CD4-positive, alpha-beta T cell treated with Interleukin-2 at 100 ng/mL for 4 hours (primary cell): ENCODE results near the gene SH3GLB1.

Source experiments
- DNase-seq: peaks from one replicate; pipeline ENCODE4 v3.0.0-alpha.2; 2020; ENCODE audit warnings: low spot score

Gene SH3GLB1

DNA sequence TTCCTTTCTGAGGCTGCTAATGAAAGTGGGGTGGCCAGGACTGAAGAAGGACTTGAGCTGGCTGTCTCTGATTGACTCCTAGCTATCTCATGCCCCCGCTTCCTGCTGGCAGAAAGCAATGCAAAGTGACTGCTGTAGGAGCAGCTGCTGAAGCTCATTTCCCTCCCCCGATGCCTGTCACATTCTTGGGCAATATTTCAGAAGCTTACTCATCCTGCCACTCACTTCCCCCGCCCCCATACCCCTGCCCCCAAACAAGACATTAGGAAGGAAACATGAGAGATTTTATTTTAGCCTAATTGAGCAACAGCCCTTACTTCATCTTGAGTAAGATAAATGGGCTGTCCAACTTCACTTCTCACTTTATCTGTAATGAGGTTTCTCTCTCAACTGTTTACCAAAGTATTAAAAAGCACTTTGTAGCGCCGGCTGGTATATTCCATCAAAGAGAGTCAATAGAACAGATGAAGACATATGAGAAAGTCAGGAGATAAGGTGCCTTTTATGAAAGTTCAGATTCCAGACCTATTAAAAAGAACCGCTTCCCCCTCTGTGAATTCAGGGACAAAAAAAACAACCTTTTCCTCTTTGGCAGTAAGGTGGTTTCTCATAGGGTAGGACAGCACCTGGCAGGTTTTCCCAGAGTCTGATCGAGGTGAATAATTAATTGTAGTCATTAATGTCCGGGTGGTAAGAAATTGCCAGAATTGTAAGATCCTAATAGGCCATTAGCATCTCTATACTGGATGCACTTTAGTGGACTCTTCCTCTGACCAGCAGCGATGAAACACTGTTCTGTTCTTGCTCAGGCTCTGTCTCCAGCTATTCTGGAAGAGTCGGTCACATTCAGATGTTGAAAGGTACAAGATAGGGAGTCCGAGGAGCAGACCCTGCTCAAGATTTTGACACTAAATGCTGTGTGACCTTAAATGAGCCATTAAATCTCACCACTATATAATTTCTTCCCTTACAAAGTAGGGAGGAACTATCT, 70.2 kb downstream of the SH3GLB1 start:
- DNase-seq, result peak; percentile 22

DNA sequence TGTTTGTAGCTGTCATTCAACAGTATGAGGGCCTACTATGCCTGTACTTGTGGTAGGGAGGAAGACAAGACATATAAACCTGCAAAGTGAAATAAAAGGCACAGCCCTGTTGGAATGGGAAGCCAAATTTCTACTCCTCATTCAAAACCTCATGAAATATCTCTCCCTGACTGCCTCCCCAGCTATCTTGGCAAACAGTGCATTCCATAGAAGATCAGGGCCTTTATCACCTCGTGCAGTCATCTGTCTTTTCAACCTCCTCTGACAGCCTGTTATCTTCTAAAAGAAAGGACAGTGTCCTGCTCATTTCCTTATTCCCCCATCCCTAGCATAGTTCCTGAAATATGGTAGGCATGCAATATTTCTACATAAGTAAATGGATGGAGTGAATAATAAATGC, 71.0 kb downstream of the SH3GLB1 start:
- DNase-seq, result no peak

DNA sequence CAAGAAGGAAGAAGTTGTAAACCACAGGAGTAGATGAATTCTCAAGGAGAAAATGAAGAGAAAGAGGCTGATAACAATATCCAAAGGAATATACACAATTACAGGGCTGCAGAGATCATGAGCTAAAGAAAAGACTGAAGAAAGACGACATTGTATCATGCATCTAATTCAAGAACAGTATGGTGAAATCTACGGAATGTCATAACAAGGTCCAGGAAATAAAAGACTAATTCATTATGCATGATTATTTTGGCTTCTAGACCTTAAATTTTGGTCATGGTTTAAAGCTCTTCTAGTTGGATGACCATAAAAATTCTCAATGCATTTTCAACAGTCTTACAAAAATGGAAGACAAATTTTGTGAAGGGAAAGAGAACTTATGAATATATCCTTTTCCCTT, 71.7 kb downstream of the SH3GLB1 start:
- no peak for DNase-seq

DNA sequence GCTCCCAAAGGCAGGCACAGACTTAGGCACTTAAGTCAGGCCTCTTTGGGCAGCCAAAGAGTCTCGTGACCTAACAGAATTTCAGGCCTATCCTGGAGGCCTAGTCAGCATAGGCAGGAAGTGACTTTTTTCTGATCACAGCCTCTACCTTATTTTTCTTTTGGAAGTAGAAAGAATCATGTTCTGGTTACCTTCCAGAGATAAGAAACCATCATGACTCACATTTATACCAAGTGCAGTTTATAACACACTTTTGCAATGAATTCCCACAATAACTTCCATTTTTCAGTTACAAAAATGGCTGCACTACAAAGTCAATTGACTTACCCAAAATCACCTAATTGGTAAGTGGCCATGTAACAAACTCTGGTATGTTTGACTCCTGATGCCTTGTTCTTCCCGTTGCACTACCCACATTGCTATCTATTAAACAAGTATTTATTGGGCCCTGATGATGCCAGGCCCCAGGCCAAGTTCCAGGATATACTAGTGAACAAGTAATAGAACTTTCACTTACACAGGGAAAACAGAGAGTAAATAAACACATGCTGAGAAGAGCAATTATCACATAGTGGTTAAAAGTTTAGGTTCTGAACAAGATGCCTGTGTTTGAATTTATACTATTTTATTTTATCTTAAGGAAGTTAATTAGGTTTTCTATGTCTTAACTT, 74.3 kb downstream of the SH3GLB1 start:
- DNase-seq, result no peak

DNA sequence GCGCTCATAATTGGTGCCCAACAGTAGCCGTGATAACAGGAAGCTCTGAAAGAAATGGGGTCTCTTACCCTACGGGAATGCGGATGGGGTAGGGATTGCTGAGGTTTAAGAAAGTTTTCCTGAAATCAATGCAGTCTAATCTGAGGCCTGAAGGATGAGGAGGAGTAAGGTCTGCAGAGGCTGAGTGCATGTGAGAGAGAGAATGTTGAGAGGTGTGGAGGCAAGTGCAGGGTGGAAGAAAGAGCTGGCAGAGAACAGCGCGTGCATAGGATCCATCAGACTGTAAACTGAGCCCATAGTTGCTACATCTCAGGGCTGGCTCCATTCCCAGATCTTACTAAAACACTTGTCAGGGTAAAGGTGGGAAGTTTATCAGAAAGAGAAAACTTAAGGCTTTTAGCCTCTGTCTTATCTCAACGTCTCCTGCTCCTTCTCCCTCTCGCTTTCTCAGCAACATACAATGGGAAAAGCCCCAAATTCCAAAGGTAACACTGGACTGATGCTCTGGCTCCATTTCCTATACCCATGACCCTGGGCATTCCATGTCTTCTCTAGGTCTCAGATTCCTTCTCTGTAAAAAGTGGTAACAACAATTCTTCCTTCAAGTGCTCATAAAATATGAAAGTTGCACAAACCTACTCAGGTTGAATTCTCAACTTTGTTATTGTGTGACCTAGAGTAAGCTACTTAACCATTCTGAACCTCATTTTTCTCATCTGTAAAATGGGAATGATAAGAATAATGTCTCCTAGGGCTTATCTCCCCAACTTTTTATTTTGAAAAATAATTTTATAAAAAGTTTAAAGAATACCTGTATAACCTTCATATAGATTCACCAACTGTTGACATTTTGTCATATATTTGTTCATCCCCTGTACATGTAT, 75.2 kb downstream of the SH3GLB1 start:
- DNase-seq, result no peak

DNA sequence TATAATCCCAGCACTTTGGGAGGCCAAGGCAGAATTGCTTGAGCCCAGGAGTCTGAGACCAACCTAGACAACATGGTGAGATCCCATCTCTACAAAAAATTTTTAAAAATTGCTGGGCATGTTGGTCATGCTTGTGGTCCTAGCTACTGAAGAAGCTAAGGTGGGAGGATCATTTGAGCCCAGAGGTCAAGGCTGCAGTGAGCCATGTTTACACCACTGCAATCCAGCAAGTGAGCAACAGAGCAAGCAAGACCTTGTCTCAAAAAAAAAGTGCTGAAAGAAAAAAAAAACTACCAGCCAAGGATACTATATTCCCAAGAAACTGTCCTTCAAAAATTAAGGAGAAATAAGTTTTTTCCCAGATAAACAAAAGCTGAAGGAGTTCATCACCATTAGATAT, 78.1 kb downstream of the SH3GLB1 start:
- DNase-seq, result no peak

DNA sequence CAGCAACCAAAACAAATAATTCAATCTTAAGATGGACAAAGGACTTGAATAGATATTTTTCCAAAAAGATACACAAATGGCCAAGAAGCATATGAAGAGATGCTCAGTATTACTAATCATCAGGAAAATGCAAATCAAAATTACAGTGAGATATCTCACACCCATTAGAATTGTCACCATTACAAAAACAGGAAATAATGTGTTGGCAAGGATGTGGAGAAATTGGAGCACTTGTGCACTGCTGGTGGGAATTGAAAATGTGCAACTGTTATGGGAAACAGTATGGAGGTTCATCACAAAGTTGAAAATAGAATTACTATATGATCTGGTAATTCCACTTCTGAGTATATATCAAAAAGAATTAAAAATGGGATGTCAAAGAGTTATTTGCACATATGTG, 83.2 kb downstream of the SH3GLB1 start:
- no peak for DNase-seq

DNA sequence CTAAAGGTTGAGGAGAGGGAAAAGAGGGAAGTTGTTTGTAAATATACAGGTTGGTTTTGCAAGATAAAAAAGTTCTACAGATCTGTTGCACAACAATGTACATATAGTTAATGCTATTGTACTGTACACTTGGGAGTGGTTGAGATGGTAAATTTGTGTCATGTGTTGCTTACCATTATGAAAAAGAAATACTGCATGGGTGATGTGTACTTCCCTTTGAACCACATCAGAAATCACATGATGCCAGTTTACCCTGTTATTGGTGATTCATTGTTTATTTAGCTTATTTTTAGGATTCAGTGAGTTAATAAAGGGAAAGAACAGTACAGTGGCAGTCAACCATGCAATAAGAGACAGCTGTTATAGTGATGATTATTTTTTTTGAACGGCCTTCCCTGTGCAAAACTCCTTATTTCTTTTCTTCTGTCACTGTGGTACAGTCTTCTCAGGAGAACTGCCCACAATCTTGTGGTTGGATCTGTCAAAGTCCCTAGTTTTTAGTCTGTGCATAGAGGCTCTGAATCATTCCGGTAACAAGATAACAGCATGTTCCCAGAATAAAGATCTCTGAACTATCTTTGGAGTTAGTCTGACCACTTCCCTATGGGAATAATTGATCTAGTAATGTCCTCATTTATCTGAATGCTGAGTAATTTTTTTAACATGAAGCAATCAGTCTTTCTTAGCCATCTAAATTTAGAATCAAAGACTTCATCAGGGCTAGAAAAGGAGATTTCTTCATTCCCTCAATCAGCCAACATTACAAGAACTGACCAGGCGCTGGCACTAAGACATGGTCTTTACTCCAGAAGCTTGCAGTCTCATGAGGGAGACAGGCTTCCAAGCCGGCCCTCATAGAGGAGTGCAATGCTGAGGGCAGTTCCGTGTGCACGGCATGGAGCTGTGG, 84.2 kb downstream of the SH3GLB1 start:
- no peak for DNase-seq

DNA sequence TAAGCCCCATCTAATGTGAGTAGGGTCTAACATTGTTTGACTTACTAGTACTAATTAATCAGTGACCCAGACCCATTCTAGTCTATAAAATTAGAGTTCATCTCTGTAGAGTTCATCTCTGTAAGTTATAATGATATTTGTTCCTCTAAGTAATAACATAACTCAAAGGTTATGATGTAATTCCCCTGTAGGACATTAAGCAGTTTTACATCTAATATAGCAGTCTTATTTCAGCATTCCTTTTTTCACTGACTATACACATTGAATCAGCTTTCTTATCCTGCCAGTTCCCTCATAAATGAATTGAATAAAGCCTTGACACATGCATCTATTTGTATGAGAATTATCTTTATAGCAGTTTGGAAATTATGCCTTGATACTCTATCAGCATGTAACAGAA, 90.9 kb downstream of the SH3GLB1 start:
- DNase-seq, result no peak
